CD14-positive monocyte (primary cell): ENCODE measurements around the gene PITHD1. TPM values are rescaled to one million over a fixed set of nuclear protein-coding genes. Genes with fewer than 3 reads are reported as not detected.

Experiments
- DNase-seq, 3 donors: peaks; one replicate each; pipeline ENCODE4 v3.0.0-alpha.2; 2011 to 2022
- H2AFZ ChIP-seq: 2 replicates; pipeline ENCODE4 v1.6.0; 2012; ENCODE audit warnings: mild to moderate bottlenecking, low read depth, low read length, inconsistent platforms; ENCODE audit not compliant: insufficient read depth, poor library complexity, severe bottlenecking
- H3K27ac ChIP-seq, 2 donors: 1 replicate in 1 of 2; 2 replicates in 1 of 2; pipeline ENCODE4 v1.5.1; 2012 to 2013; ENCODE audit warnings: low read length in 2 of 2, control low read depth in 1 of 2, inconsistent platforms in 1 of 2, low read depth in 1 of 2, mild to moderate bottlenecking in 1 of 2
- H3K27me3 ChIP-seq, 2 donors: one replicate each; pipeline versions ENCODE4 v1.6.0 to v1.6.1; 2011 to 2013; ENCODE audit warnings: low read length in 2 of 2; ENCODE audit not compliant: control insufficient read depth in 2 of 2, insufficient read depth in 2 of 2
- H3K36me3 ChIP-seq, 2 donors: replicated peaks in 1 of 2; 1 replicate in 1 of 2; 2 replicates in 1 of 2; pipeline versions ENCODE4 v1.5.1 to v1.6.1; 2012 to 2013; ENCODE audit warnings: low read length in 2 of 2, control low read depth in 1 of 2, inconsistent platforms in 1 of 2, mild to moderate bottlenecking in 1 of 2; ENCODE audit not compliant: insufficient read depth in 2 of 2, control insufficient read depth in 1 of 2
- H3K4me1 ChIP-seq, 2 donors: 1 replicate in 1 of 2; 2 replicates in 1 of 2; pipeline versions ENCODE4 v1.5.1 to v1.6.1; 2012 to 2013; ENCODE audit warnings: low read length in 2 of 2, control low read depth in 1 of 2, inconsistent platforms in 1 of 2, mild to moderate bottlenecking in 1 of 2, moderate library complexity in 1 of 2; ENCODE audit not compliant: insufficient read depth in 2 of 2, control insufficient read depth in 1 of 2
- H3K4me2 ChIP-seq: replicated peaks from 2 replicates; pipeline ENCODE3; 2012; ENCODE audit warnings: low read length, moderate library complexity, mild to moderate bottlenecking; ENCODE audit not compliant: poor library complexity, severe bottlenecking; ENCODE audit errors: extremely low read depth
- H3K4me3 ChIP-seq, 3 experiments: fragments of 200-600 bp in 1 of 3; sonication (generic) in 1 of 3; replicated peaks in 1 of 3; 1 replicate in 2 of 3; 2 replicates in 1 of 3; pipeline ENCODE4 v1.5.1; 2011 to 2013; ENCODE audit warnings: low read length in 3 of 3, mild to moderate bottlenecking in 3 of 3, control low read depth in 2 of 3, low read depth in 2 of 3, inconsistent platforms in 1 of 3, moderate library complexity in 1 of 3
- H3K79me2 ChIP-seq: 2 replicates; pipeline ENCODE4 v1.6.0; 2012; ENCODE audit warnings: mild to moderate bottlenecking, control low read depth, inconsistent platforms, low read length, moderate library complexity; ENCODE audit not compliant: insufficient read depth
- H3K9ac ChIP-seq: 2 replicates; pipeline ENCODE4 v1.6.0; 2017; ENCODE audit warnings: low read length, mild to moderate bottlenecking; ENCODE audit not compliant: insufficient read depth, poor library complexity, severe bottlenecking
- H3K9me3 ChIP-seq, 2 donors: replicated peaks in 1 of 2; 1 replicate in 1 of 2; 2 replicates in 1 of 2; pipeline versions ENCODE4 v1.5.1 to v1.6.1; 2012 to 2013; ENCODE audit warnings: low read length in 2 of 2, control low read depth in 1 of 2; ENCODE audit not compliant: control insufficient read depth in 1 of 2, insufficient read depth in 1 of 2
- H4K20me1 ChIP-seq: 2 replicates; pipeline ENCODE4 v1.6.0; 2012; ENCODE audit warnings: mild to moderate bottlenecking, low read length, control low read depth, moderate library complexity; ENCODE audit not compliant: insufficient read depth
- H3K27ac Mint-ChIP-seq, 7 donors: one replicate each; pipeline ENCODE4 v1.8.0; 2020; ENCODE audit warnings: mild to moderate bottlenecking in 7 of 7, mixed read lengths in 7 of 7, moderate library complexity in 6 of 7, inconsistent platforms in 2 of 7
- H3K27me3 Mint-ChIP-seq, 3 donors: one replicate each; pipeline ENCODE4 v1.8.0; 2021 to 2022; ENCODE audit warnings: low read depth in 3 of 3, mild to moderate bottlenecking in 3 of 3, mixed read lengths in 3 of 3, moderate library complexity in 3 of 3, inconsistent platforms in 1 of 3
- H3K36me3 Mint-ChIP-seq, 2 donors: one replicate each; pipeline ENCODE4 v1.8.0; 2020; ENCODE audit warnings: mixed read lengths in 2 of 2, inconsistent platforms in 1 of 2, mild to moderate bottlenecking in 1 of 2
- H3K4me1 Mint-ChIP-seq: one replicate; pipeline ENCODE4 v1.8.0; 2020; ENCODE audit warnings: mild to moderate bottlenecking, mixed read lengths
- H3K4me3 Mint-ChIP-seq, 2 donors: one replicate each; pipeline ENCODE4 v1.8.0; 2020; ENCODE audit warnings: mild to moderate bottlenecking in 2 of 2, mixed read lengths in 2 of 2, moderate library complexity in 1 of 2
- H3K9me3 Mint-ChIP-seq, 7 donors: one replicate each; pipeline ENCODE4 v1.8.0; 2020 to 2022; ENCODE audit warnings: mixed read lengths in 7 of 7, mild to moderate bottlenecking in 6 of 7, moderate library complexity in 6 of 7, inconsistent platforms in 2 of 7
- CTCF ChIP-seq: fragments of 200-600 bp; IDR thresholded peaks from one replicate; pipeline ENCODE4 v1.8.0; 2022; ENCODE audit warnings: antibody characterized with exemption, mild to moderate bottlenecking
- WGBS: methylation state at CpG from one replicate; pipeline ENCODE4 v1.1.5; 2013; ENCODE audit warnings: missing lambda C conversion rate; ENCODE audit not compliant: insufficient coverage; 5-methylcytosine and 5-hydroxymethylcytosine counted together
- intact Hi-C, 2 donors: fragments of 100-400 bp; cut with micrococcal nuclease; formaldehyde crosslinking; loops; one replicate each; pipeline versions ENCODE4 v1.15.0 to v1.15.1; 2023
- polyA plus RNA-seq, 3 donors: library from polyadenylated mRNA; depleted of rRNA in 1 of 3; unstranded in 2 of 3; stranded (reverse) in 1 of 3; fragments of 300-500 nt in 2 of 3; fragments of >200 nt in 1 of 3; fragmentation: Illumina TruSeq in 2 of 3; gene quantifications; 1 replicate in 2 of 3; 2 replicates in 1 of 3; pipeline ENCODE4 v1.2.3, GENCODE V29; 2012 to 2021

PITHD1 gene
- polyA plus RNA-seq, 3 donors = 20.8 to 40.8 (median 29.9) TPM

- Histone ChIP-seq H3K79me2 (peaks cover 12% of the 10 kb centered on the region), H3K4me1 (peaks cover 25 to 40% of the 10 kb centered on the region in 2 donors), H3K9ac (no peak overlapping the region), H3K4me3 (no peak overlapping the region), H3K9me3 (no peaks in the 10 kb centered on the region), H3K4me2 (no peak overlapping the region), H3K27me3 (no peaks in the 10 kb centered on the region), H4K20me1 (peaks cover 9% of the 10 kb centered on the region), H3K36me3 (peaks cover 36 to 60% of the 10 kb centered on the region in 2 donors), H3K27ac (no peak overlapping the region), H2AFZ (no peak overlapping the region)
- peak overlapping the region in 1 of 2 donors; percentile 31 for H3K4me3 Mint-ChIP-seq
- H3K27me3 Mint-ChIP-seq = peaks cover 0 to 3% (median 0%) of the 10 kb centered on the region in 3 donors
- H3K36me3 Mint-ChIP-seq = peaks cover 35 to 60% of the 10 kb centered on the region in 2 donors
- H3K27ac Mint-ChIP-seq = peak overlapping the region in 5 of 7 donors; percentile 32 to 65 (median 46)
- no peaks in the 10 kb centered on the region for H3K9me3 Mint-ChIP-seq
- no peak for TF ChIP-seq CTCF
- H3K4me1 Mint-ChIP-seq = peaks cover 28% of the 10 kb centered on the region
- WGBS = 92% methylated on average over 13 of the region's 20 CpGs
- no peak for DNase-seq
- intact Hi-C loops = no loop called here
These were observed 19.5 kb downstream of the PITHD1 start for GRCh38 chr1:23797478-23798448.

GRCh38 chr1:23798662-23799142, 20.5 kb downstream of the PITHD1 start:
- Mint-ChIP-seq H3K4me1 (peaks cover 28% of the 10 kb centered on the region), H3K36me3 (peaks cover 34 to 60% of the 10 kb centered on the region in 2 donors), H3K27ac (peak overlapping the region in 6 of 7 donors; percentile 46 to 93 (median 80)), H3K4me3 (no peak overlapping the region), H3K27me3 (peaks cover 0 to 3% (median 0%) of the 10 kb centered on the region in 3 donors), H3K9me3 (no peaks in the 10 kb centered on the region)
- Histone ChIP-seq H3K36me3 (peaks cover 29 to 59% of the 10 kb centered on the region in 2 donors), H3K9ac (no peak overlapping the region), H4K20me1 (peaks cover under 1% of the 10 kb centered on the region), H3K27ac (peak overlapping the region in 1 of 2 donors; percentile 97), H3K4me3 (peak overlapping the region in 1 of 3 experiments; percentile 85), H3K79me2 (peaks cover 5% of the 10 kb centered on the region), H3K9me3 (no peaks in the 10 kb centered on the region), H3K27me3 (no peaks in the 10 kb centered on the region), H3K4me1 (peaks cover 26 to 34% of the 10 kb centered on the region in 2 donors), H2AFZ (no peak overlapping the region), H3K4me2 (no peak overlapping the region)
- no peak for DNase-seq
- TF ChIP-seq CTCF = no peak
- intact Hi-C loops = no loop called here
- WGBS = 87% methylated on average over 9 of the region's 12 CpGs
